ENCODE data around the gene MPP7.

GRCh38 chr10:28326516-28327490, 23.9 kb upstream of the MPP7 start:
- no peak for TF ChIP-seq CTCF (conservative IDR thresholded peaks at IDR 0.05; ENCODE audit: low read depth, low read length)
- TF ChIP-seq EZH2 (IDR thresholded peaks at IDR 0.05; ENCODE audit: borderline replicate concordance, low read depth, low read length, poor library complexity, severe bottlenecking): no peak
